GM19438 (cell line): ENCODE data around the gene NPPB.

Experiments used
- ATAC-seq: cut with Tn5 transposase; IDR thresholded peaks from one replicate; pipeline ENCODE4 v1.9.1; 2021; ENCODE audit warnings: low read depth; ENCODE audit not compliant: unreplicated experiment

Gene NPPB

DNA sequence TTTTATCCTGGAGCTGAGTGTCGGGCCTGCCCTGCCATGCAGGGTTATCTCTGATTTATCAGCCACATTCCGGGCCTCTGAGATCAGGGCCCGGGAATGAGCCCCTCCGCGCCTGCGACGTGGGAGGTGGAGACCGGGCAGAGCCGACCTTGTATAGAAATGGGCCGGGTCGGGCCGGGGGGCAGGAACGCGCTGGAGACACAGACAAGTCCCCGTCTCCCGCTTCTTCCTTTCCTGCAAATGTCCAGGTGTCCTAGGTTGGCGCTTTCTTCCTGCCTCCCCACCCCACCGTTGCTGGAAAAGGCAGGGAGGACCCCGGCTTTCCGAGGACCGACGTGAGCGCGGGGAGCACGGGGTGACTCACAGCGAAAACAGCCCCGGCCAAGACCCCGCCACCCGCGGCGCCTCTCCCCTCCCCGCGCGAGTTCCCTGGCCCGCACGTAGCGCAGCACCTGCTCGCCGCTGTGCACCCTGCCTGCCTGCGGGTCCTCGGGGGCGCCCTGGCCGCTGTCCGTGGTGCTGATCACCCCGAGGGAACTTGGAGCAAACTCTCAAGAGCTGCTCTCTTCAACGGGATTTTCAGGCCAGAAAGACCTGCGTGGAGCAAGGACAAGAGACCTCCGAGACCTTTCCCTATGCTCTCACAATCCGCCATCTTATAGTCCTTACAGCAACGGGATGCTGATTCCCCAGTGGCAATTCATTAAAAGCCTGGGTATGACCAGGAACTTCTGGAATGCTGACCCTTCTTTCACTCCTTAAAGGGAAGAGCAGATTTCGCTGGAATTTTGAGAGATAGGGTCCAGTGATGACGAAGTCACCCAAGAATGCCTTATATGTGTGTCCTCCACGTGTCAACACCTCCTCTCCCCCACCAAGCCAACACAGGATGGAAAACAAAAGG lies 475 bp upstream of the NPPB start:
- no peak for ATAC-seq

DNA sequence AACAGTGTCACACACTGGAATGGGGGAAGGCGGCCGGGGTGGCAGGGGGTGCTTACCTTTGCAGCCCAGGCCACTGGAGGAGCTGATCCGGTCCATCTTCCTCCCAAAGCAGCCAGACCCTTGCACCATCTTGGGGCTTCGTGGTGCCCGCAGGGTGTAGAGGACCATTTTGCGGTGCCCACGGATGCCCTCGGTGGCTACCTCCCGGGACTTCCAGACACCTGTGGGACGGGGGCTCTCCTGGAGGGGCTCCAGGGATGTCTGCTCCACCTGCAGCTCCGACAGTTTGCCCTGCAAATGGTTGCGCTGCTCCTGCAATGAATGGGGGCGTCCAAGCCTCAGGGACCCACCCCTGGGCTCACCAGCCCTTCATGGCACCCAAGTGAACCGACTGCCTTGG lies 587 bp downstream of the NPPB start:
- no peak for ATAC-seq

DNA sequence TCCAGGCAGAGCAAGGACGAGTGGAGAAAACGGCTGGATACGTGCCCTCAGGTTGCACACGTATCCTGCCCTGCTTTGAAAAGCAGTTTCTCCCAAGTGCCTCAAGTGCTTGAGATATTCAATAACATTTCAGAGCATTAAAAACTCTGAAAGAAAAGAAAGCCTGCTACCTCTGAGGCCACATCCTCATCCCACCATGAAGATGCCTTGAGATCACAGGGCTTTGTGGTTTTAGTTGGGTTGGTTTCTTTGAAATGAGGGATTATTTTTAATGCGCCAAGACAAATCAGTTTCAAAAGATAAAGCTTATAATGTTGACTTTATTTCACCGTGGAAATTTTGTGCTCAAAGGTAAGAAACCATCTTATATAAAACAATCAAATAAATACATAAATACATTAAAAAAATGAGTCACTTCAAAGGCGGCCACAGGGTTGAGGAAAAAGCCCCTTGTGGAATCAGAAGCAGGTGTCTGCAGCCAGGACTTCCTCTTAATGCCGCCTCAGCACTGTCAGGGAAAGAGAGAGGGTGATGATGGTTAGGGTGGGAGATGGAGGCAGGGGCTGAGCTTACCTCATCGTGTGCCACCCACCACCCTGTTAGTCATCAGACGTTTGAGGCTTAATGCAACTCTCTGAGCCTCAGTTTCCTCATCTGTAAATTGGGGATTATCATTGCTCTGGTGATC lies 1.4 kb downstream of the NPPB start:
- no peak for ATAC-seq

DNA sequence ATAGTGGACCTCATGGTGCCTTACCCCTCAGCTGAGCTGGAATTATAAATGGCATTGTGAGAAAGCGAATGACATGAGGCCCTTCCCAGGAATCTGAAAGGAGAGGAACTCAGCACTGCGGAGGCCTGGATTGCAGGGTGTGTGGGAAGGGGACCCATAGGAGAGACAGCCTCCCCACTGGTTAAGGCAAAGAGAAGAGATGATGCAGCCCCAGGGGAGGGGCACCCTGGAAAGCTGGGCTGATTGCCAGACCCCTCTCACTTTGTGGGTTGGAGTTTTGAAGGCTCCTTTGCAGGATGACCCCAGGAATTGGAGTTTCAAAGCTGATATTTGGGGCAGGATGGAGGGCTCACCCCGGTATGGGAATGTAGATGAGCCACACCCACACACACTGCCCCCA lies 2.0 kb downstream of the NPPB start:
- no peak for ATAC-seq

DNA sequence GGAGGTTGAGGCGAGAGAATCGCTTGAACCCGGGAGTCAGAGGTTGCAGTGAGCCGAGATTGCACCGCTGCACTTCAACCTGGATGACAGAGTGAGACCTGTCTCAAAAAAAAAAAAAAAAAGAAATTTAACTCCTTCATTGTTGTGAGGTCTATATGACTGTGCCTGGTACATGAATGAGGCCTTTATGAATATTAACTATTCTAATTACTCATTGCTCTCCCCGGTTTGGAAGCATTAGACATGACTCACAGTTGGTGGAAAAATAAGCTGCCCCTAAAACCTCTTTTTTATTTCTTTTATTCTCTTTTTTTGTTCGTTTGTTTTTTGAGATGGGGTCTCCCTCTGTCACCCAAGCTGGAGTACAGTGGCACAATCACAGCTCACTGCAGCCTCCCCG lies 3.3 kb downstream of the NPPB start:
- no peak for ATAC-seq

DNA sequence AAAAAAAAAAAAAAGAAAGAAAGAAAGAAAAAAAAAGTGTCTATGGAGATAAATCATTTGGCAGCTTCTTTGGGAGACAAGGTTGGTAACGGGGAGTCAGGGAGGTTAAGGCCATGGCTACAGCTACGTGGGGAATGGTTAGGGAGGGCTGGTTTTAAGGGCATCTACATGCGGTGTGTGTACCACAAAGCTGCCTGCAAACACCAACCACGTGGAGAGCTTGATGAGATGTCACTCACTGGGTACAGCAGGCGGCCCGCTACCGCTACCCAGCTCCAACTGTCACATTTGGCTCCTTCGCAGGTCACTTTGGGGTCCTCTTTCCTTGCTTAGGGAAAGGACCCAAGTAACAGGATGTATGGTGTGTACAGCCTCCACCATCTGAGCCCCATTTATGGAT lies 4.2 kb downstream of the NPPB start:
- no peak for ATAC-seq

DNA sequence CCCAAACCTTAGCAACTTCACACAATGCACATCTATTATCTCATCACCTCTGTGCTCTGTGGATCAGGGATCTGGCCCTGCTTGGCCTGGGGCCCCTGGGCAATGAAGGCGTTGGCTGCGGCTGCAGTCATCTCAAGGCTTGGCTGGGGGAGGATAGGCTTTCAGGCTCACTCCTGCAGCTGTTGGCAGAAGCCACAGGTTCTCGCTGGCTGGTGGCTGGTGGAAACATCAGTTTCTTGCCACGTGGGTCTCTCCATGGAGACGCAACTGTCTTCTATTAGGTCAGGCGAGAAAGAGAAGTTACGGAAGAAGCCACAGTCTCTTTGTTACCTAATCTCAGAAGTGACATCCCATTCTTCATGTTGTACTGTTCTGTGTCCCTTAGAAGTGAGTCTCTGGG lies 7.6 kb downstream of the NPPB start:
- ATAC-seq, result no peak

DNA sequence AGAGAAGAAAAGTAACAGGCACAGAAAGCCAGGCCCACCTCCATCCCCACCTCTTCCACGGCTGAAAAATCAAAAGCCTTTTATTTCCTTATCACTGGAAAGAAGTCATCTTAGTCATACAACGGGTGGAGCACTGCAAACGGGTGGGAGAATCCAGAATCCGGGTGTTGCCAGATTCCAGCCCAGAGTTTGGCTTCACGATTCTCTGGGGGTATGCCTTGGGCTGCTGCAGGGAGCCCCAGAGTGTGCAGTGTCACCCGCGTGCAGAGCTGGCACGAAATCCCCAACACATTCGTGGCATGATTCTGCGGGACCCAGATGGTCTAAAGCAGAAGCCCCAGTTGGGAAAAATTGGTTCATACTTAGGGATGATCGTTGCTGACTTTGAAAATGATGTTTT lies 8.6 kb downstream of the NPPB start:
- ATAC-seq, result no peak

DNA sequence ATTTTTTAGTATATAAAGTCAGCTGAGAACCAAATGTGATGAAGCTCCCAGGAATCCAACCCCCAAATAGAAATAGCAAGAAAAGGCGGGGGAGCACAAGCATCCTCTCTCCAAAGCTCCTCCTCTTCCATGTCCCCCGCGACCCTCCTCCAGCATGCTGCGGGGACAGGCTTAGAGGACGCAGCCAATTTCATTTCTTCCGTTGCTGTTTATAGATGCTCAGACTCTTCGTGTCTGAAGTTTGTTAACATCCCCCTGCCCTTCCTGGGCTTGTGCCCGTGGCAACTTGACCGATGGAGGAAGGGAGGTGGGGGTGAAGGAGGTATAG lies 10.4 kb downstream of the NPPB start:
- no peak for ATAC-seq

DNA sequence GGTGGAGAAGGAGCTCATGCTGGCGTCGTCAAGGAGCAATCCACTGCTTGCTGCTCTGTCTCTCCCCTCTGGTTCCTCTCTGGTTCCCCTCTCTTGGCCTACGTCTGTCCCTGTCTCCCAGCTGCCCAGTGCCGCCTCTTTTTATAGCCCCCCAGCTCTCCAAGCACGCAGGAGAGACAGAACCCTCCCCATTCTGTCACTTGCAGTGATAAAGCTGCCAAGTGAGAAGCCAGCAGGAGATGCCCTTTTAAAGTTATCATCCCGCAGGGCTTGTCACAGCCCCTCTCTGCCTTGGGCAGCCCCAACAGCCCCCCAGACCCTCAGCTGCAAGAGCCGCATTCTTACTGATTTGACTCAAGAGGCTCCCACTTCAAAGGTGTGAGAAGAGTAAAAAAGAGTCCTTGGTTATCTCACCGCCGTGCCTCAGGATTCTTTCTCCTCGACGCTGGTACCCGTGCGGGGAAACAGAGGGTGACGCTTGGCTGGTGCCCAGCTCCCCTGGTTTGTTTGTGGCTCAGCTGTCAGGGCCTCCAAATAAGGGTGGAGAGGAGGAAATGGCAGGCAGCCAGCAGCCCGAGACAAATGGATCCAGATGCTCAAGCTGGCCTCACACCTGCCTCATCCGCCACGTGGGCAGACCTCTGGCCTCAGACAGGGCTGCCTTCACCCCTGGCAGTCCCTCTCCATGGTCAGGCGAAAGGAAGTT lies 10.9 kb downstream of the NPPB start, which contains the start of gene NPPA:
Gene NPPA, minus strand, starts transcription at position 117 of the 706 bp plus-strand sequence. Its CDS starts 99 bp downstream, at position 18.
- ATAC-seq, result no peak

DNA sequence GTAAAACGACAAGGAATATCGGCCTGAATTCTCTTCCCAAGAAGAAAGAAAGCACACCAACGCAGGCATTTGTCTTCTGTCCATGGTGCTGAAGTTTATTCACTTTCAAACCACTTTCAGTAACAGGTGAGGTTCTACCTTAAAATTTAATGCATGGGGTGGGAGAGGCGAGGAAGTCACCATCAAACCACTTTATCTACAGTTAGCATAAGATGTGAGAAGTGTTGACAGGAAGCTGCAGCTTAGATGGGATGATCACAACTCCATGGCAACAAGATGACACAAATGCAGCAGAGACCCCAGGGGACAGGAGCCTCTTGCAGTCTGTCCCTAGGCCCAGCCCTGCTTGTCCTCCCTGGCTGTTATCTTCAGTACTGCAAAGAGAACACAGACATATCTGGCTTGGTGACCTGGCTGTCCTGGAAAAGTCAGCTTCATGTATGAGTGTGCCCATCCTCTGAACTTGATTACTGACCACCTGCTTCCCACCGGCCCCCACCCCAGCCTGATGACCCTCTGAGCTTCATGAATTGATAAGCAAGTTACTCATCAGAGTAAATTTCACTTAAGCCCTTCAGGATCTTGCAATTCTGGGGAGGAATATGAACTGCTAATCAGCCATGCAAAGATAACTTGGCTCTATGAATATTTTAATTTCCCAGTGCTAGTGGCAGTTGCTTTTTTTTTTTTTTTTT lies 13.0 kb downstream of the NPPB start:
- no peak for ATAC-seq

DNA sequence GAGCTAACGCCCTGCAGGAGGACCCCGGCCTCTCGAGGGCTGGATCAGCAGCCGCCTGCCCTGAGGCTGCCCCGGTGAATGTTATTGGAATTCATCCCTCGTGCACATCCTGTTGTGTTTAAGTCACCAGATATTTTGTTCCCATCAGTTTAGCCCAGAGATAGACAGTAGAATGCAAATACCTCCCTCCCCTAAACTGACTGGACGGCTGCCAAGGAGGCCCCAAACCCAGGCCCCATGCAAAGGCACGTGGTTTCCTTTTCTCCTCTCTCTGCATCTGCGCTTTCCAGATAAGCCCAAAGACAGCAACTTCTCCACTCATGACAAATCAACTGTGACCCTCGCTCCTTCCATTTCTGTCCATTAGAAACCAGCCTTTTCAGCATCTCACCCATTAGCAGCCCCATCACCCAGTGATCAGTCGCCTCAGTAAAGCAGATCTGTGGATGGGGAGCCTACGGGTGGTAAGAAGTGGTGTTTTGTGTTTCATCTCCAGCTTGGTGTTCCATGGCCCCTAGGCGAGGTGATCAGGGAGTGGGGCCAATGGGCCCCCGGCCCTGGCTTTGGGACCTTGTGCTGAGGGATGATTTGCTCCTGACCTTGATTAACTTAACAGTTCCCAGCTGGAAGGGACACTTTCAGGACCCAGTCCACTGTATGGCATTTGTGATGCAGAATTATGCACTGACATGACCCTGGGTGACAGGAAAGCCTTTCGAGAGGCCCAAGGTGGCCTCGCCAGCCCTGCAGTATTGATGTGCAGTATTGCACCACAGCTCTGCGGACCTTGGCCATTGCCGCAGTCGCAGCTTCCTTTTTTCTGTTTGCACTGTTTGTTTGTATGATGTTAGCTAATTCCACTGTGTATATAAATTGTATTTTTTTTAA lies 16.3 kb downstream of the NPPB start:
- no peak for ATAC-seq

DNA sequence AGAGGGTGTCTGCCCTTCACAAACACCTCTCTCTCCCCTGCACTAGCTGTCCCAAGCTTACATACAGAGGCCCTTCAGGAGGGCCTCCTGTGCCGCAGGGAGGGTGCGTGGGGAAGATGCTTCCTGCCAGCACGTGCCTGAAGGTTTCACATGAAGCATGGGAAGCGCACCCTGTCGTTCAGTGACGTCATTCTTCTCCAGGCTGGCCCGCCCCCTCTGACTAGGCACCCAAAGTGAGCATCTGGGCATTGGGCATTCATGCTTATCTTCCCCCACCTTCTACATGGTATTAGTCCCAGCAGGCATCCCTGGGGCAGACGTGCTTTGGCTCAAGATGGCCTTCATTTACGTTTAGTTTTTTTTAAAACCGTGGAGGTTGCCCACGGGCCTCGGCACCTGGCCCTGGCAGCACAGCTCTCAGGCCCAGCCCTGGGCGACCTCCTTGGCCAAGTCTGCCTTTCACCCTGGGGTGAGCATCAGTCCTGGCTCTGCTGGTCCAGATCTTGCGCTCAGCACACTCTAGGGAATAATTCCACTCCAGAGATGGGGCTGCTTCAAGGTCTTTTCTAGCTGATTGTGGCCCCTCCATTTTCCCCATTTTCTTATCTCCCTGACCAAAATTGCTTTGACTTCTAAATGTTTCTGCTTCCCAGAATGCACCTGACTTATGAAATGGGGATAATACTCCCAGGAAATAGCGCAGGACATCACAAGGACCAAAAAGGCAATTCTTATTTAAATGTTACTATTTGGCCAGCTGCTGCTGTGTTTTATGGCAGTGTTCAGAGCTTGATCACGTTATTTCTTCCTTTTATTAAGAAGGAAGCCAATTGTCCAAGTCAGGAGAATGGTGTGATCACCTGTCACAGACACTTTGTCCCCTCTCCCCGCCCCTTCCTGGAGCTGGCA lies 17.2 kb downstream of the NPPB start:
- ATAC-seq, result no peak

DNA sequence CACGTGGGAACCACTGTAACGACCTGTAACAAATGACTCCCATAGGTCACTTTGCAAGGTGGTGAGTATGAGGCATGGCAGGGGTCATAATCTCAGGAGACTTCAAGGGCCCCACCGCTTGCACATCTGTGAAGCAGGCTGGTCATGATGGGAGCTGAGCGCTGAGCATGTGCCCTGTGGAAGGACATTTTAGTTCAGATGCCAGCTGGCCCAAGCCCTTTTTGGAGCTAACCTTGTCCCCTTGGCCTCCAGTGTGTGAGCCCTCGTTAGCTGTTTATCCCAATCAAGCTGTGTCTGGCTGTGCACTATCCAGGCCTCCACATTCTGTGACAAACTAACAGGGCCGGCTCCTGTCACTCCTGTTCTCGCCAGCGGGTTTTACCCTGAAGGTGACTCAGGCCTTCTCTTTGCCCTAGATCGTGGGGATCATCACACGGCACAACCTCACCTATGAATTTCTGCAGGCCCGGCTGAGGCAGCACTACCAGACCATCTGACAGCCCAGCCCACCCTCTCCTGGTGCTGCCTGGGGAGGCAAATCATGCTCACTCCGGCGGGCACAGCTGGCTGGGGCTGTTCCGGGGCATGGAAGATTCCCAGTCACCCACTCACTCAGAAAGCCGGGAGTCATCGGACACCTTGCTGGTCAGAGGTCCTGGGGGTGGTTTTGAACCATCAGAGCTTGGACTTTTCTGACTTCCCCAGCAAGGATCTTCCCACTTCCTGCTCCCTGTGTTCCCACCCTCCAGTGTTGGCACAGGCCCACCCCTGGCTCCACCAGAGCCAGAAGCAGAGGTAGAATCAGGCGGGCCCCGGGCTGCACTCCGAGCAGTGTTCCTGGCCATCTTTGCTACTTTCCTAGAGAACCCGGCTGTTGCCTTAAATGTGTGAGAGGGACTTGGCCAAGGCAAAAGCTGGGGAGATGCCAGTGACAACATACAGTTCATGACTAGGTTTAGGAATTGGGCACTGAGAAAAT lies 18.7 kb downstream of the NPPB start:
- no peak for ATAC-seq

DNA sequence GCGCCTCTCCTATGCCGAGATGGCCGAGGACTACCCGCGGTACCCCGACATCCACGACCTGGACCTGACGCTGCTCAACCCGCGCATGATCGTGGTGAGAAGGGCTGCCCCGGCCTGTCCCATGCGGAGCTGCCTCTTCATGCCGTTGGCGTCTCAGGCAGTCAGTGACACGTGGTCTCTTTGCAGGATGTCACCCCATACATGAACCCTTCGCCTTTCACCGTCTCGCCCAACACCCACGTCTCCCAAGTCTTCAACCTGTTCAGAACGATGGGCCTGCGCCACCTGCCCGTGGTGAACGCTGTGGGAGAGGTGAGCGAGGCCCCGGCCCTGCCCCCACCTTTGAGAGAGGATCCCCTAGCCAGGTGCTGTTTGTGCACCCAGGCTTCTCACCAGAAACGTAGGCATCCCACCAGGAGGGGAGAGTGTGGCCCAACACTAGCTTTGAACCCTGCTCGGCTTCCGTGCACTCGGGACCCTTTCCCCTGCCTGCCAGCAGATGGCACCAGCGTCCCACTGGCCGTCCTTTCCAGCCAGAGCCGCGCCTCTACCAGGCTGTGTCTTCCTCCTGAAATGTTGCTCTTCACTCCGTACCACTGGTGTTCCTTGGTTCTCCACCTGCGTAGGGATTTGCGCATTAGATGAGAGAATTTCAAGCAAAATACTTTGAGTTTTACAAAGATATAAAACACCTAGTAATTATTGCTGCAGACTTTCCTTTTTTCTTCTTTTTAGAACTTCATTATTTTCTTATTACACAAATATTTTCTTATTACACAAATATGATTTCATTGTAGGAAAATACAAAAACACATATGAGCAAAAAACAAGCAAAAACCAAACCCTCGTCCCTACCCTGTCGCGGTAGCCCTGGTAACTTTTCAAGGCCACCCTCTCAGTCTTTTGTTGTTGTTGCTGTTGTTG lies 20.1 kb downstream of the NPPB start:
- no peak for ATAC-seq

DNA sequence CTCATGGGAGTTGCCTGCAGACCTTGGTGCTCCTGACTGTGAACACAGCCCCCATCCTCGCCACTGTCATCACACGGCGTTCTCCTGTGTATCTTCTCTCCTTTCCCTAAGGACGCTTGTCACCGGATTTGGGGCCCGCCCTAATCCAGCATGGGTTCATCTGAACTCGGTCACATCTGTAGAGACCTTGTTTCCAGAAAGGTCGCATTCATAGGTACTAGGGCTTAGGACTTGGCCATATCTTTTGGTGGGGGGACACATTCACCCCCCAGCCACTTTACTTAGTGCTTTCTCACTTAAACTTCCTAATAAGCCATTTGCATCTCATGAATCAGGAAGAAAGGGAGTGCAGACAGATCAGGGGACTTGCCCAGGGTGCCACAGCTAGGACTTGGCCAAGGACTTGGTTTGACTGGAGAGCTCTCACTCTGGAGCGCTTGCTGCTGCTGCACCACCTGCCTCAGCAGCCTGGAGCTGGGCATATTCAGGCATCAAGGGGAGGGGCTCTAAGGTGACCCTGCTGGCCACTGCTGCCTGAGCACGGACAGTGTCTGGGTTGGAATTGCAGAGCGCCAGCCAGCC lies 20.9 kb downstream of the NPPB start:
- ATAC-seq, result no peak
